Neural progenitor cell (in vitro differentiated cells): ENCODE measurements around the gene GSTK1. TPM values are rescaled to one million over a fixed set of nuclear protein-coding genes. Genes with fewer than 3 reads are reported as not detected.
"Not testable (repeated sequence)": the region's sequence is repeated elsewhere in the genome, so short reads cannot be mapped to it uniquely, and the experiment has no call there.

Source experiments
- DNase-seq: peaks from one replicate; pipeline ENCODE4 v3.0.0-alpha.2; 2016; ENCODE audit warnings: low spot score
- H2AFZ ChIP-seq: fragments of 200-600 bp; sonication (generic); replicated peaks from 2 replicates; pipeline ENCODE4 v1.6.1; 2016; ENCODE audit warnings: antibody characterized with exemption
- H3F3A ChIP-seq: fragments of 200-600 bp; sonication (generic); 2 replicates; pipeline ENCODE4 v1.6.1; 2016; ENCODE audit warnings: antibody characterized with exemption, low read depth
- H3K27ac ChIP-seq: fragments of 200-600 bp; sonication (generic); 2 replicates; pipeline ENCODE4 v1.5.1; 2016; ENCODE audit warnings: mild to moderate bottlenecking
- H3K27me3 ChIP-seq: fragments of 200-600 bp; sonication (generic); 2 replicates; pipeline ENCODE4 v1.6.1; 2016; ENCODE audit warnings: mild to moderate bottlenecking, moderate library complexity
- H3K36me3 ChIP-seq: fragments of 200-600 bp; sonication (generic); 2 replicates; pipeline ENCODE4 v1.5.1; 2016
- H3K4me1 ChIP-seq: fragments of 200-600 bp; sonication (generic); 2 replicates; pipeline ENCODE4 v1.6.1; 2016; ENCODE audit warnings: mixed run types
- H3K4me2 ChIP-seq: fragments of 200-600 bp; sonication (generic); 2 replicates; pipeline ENCODE4 v1.6.1; 2016
- H3K4me3 ChIP-seq: fragments of 200-600 bp; sonication (generic); 2 replicates; pipeline ENCODE4 v1.5.1; 2016
- H3K79me2 ChIP-seq: fragments of 200-600 bp; sonication (generic); 2 replicates; pipeline ENCODE4 v1.6.1; 2016; ENCODE audit warnings: low read depth
- H3K9ac ChIP-seq: fragments of 200-600 bp; sonication (generic); 2 replicates; pipeline ENCODE4 v1.6.1; 2016
- H3K9me3 ChIP-seq: fragments of 200-600 bp; sonication (generic); 2 replicates; pipeline ENCODE4 v1.5.1; 2016; ENCODE audit warnings: low read depth
- H4K20me1 ChIP-seq: fragments of 200-600 bp; sonication (generic); 2 replicates; pipeline ENCODE4 v1.6.1; 2016; ENCODE audit warnings: low read depth
- H3K27ac Mint-ChIP-seq: 3 replicates; pipeline ENCODE4 v1.8.0; 2021; ENCODE audit warnings: mixed read lengths
- H3K27me3 Mint-ChIP-seq: 2 replicates; pipeline ENCODE4 v1.8.0; 2022; ENCODE audit warnings: low read depth, mild to moderate bottlenecking, inconsistent platforms, moderate library complexity, mixed read lengths; ENCODE audit not compliant: insufficient read depth
- H3K36me3 Mint-ChIP-seq: 3 replicates; pipeline ENCODE4 v1.8.0; 2021; ENCODE audit warnings: mixed read lengths
- H3K4me1 Mint-ChIP-seq: 3 replicates; pipeline ENCODE4 v1.8.0; 2021; ENCODE audit warnings: mixed read lengths
- H3K4me3 Mint-ChIP-seq: 3 replicates; pipeline ENCODE4 v1.8.0; 2021; ENCODE audit warnings: mild to moderate bottlenecking, moderate library complexity, mixed read lengths
- H3K9me3 Mint-ChIP-seq: 3 replicates; pipeline ENCODE4 v1.8.0; 2020; ENCODE audit warnings: mixed read lengths
- CTCF ChIP-seq: fragments of 200-600 bp; sonication (generic); IDR thresholded peaks from 2 replicates; pipeline ENCODE4 v1.5.1; 2017; ENCODE audit warnings: antibody characterized with exemption, mild to moderate bottlenecking
- EZH2 ChIP-seq: fragments of 200-600 bp; sonication (generic); IDR thresholded peaks from 2 replicates; pipeline ENCODE4 v1.6.1; 2017; ENCODE audit warnings: antibody characterized with exemption, mild to moderate bottlenecking, moderate library complexity
- EZH2phosphoT487 ChIP-seq: fragments of 200-600 bp; sonication (generic); IDR thresholded peaks from 2 replicates; pipeline ENCODE4 v1.6.1; 2017; ENCODE audit warnings: antibody characterized with exemption
- total RNA-seq: library from RNA; depleted of rRNA; stranded (reverse); fragments of >200 nt; gene quantifications from 2 replicates; pipeline ENCODE4 v1.2.3, GENCODE V29; 2015; ENCODE audit warnings: low replicate concordance

The GSTK1 gene
- total RNA-seq, 1 donor from 2014 or later, result 45.3 TPM

GRCh38 chr7:143261901-143262300 is 1.3 kb upstream of the GSTK1 start:
- Mint-ChIP-seq H3K27ac (no peak overlapping the region), H3K4me1 (peaks cover 10% of the 10 kb centered on the region), H3K4me3 (peak overlapping the region; percentile 64), H3K36me3 (peaks cover 8% of the 10 kb centered on the region), H3K9me3 (peaks cover 4% of the 10 kb centered on the region), H3K27me3 (peaks cover 3% of the 10 kb centered on the region)
- Histone ChIP-seq H3K4me2 (no peak overlapping the region), H3K27ac (no peak overlapping the region), H3K4me1 (no peaks in the 10 kb centered on the region), H3K27me3 (no peaks in the 10 kb centered on the region), H3K36me3 (no peaks in the 10 kb centered on the region), H3K9ac (no peak overlapping the region), H2AFZ (no peak overlapping the region), H3K79me2 (no peaks in the 10 kb centered on the region), H3F3A (peaks cover 4% of the 10 kb centered on the region), H4K20me1 (no peaks in the 10 kb centered on the region), H3K4me3 (no peak overlapping the region), H3K9me3 (no peaks in the 10 kb centered on the region)
- DNase-seq, result no peak
- TF ChIP-seq CTCF (no peak), EZH2phosphoT487 (no peak), EZH2 (no peak)

DNA sequence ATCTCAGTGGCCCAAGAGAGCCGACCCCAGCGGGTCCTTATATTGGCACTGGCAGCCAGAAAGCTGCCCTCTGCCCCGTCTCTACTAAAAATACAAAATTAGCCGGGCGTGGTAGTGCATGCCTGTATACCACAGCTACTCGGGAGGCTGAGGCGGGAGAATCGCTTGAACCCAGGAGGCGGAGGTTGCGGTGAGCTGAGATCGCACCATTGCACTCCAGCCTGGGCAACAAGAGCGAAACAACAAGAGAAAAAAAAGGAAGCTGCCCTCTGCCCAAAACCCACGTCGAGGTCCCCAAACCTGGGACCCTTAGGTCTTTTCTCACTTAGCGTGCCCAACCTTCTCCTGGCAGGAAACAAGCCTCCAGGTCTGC is 941 bp downstream of the GSTK1 start:
- peak overlapping the region; percentile 85 for H3K4me3 ChIP-seq
- not testable (repeated sequence) for H3K27ac Mint-ChIP-seq, H3K27me3 Mint-ChIP-seq, H3K9me3 Mint-ChIP-seq, H3K9me3 ChIP-seq, H3K27ac ChIP-seq, H3F3A ChIP-seq, H4K20me1 ChIP-seq, H3K36me3 Mint-ChIP-seq, DNase-seq, H3K4me1 ChIP-seq, H3K36me3 ChIP-seq, H3K9ac ChIP-seq, H2AFZ ChIP-seq, H3K79me2 ChIP-seq, H3K4me1 Mint-ChIP-seq, H3K27me3 ChIP-seq
- H3K4me3 Mint-ChIP-seq, result peak overlapping the region; percentile 83
- peak overlapping the region; percentile 97 for H3K4me2 ChIP-seq

- H3F3A ChIP-seq, result peaks cover 4% of the 10 kb centered on the region
- H3K9ac ChIP-seq, result no peak overlapping the region
- H3K4me3 Mint-ChIP-seq, result no peak overlapping the region
- no peaks in the 10 kb centered on the region for H3K36me3 ChIP-seq
- no peak for DNase-seq
- no peak overlapping the region for H3K4me3 ChIP-seq
- H4K20me1 ChIP-seq, result no peaks in the 10 kb centered on the region
- peaks cover 10% of the 10 kb centered on the region for H3K4me1 Mint-ChIP-seq
- H3K4me2 ChIP-seq, result no peak overlapping the region
- no peaks in the 10 kb centered on the region for H3K79me2 ChIP-seq
- peaks cover 4% of the 10 kb centered on the region for H3K9me3 Mint-ChIP-seq
- no peak overlapping the region for H2AFZ ChIP-seq
- H3K36me3 Mint-ChIP-seq, result peaks cover 9% of the 10 kb centered on the region
- no peak for TF ChIP-seq CTCF
- no peak for TF ChIP-seq EZH2
- TF ChIP-seq EZH2phosphoT487, result no peak
- H3K27me3 ChIP-seq, result no peaks in the 10 kb centered on the region
- H3K4me1 ChIP-seq, result no peaks in the 10 kb centered on the region
- H3K27ac ChIP-seq, result no peak overlapping the region
- H3K27ac Mint-ChIP-seq, result no peak overlapping the region
- peaks cover 3% of the 10 kb centered on the region for H3K27me3 Mint-ChIP-seq
- no peaks in the 10 kb centered on the region for H3K9me3 ChIP-seq
Measured at GRCh38 chr7:143265017-143265693, 1.9 kb downstream of the GSTK1 start.

GRCh38 chr7:143269251-143269650 is 6.0 kb downstream of the GSTK1 start:
- peaks cover 3% of the 10 kb centered on the region for H3K27me3 Mint-ChIP-seq
- peaks cover 7% of the 10 kb centered on the region for H3K36me3 Mint-ChIP-seq
- no peak overlapping the region for H3K27ac Mint-ChIP-seq
- DNase-seq, result no peak
- Histone ChIP-seq H3K36me3 (no peaks in the 10 kb centered on the region), H4K20me1 (no peaks in the 10 kb centered on the region), H3K27ac (no peak overlapping the region), H3K4me1 (no peaks in the 10 kb centered on the region), H2AFZ (no peak overlapping the region), H3K27me3 (no peaks in the 10 kb centered on the region), H3K4me3 (no peak overlapping the region), H3K79me2 (no peaks in the 10 kb centered on the region), H3F3A (no peaks in the 10 kb centered on the region), H3K9me3 (no peaks in the 10 kb centered on the region), H3K9ac (no peak overlapping the region), H3K4me2 (no peak overlapping the region)
- TF ChIP-seq EZH2phosphoT487 (no peak), CTCF (no peak), EZH2 (no peak)
- H3K4me3 Mint-ChIP-seq, result no peak overlapping the region
- no peaks in the 10 kb centered on the region for H3K9me3 Mint-ChIP-seq
- peaks cover 2% of the 10 kb centered on the region for H3K4me1 Mint-ChIP-seq
